ENCODE data around the gene WAPL. TPM values are rescaled to one million over a fixed set of nuclear protein-coding genes. Genes with fewer than 3 reads are reported as not detected.

The WAPL gene
- total and polyA plus RNA-seq, 2 of the 13 experiments (the other 11 are each of a cell fraction or from before 2014, with no cell fraction given), result 13.2 to 43.5 TPM

- no TSS peak for BruUV-seq (replicated peaks)
- Histone ChIP-seq H3K79me2 (ENCODE audit: insufficient read depth, low read length) (peaks cover 4% of the 10 kb centered on the region), H3K9ac (ENCODE audit: insufficient read depth, low read depth, low read length) (peak overlapping the region; percentile 90; the same call in 1 of the 2 replicates), H3K4me3 (replicated peaks in 1 of 3; ENCODE audit: insufficient read depth in 1 of 3, low read depth in 2 of 3, low read length in 3 of 3) (peak overlapping the region in 2 of 3 experiments; percentile 32 to 88; a peak in 3 of 6 replicates), H3K27ac (ENCODE audit: extremely low read length, insufficient read depth, low read length) (no peak overlapping the region), H3K9me3 (ENCODE audit: low read length) (no peaks in the 10 kb centered on the region), H3K4me1 (ENCODE audit: insufficient read depth, low read length) (peaks cover 28% of the 10 kb centered on the region), H4K20me1 (ENCODE audit: insufficient read depth, low read length) (no peaks in the 10 kb centered on the region), H2AFZ (ENCODE audit: low read length) (no peak overlapping the region), H3K27me3 (ENCODE audit: control insufficient read depth in 1 of 2, insufficient read depth in 2 of 2, low read length in 2 of 2) (0 out of 5 replicates have a peak, but pooled peaks cover 0 to 5% of the 10 kb centered on the region in 2 experiments), H3K4me2 (ENCODE audit: low read depth, low read length) (peak overlapping the region; percentile 90), H3K36me3 (replicated peaks in 1 of 2; ENCODE audit: control insufficient read depth in 1 of 2, insufficient read depth in 2 of 2, low read length in 2 of 2) (no peaks in the 10 kb centered on the region)
- CTCF ChIA-PET (ENCODE audit: low intra/inter-chr PET ratio, low total read pairs), result interaction anchor here (2.5 kb wide), 1 partner anchor 185 kb away, joined by 43 read pairs; no protein-coding TSS in a partner anchor
- POLR2A ChIA-PET, result interaction anchor here (0.9 to 4.7 kb wide), 13 partner anchors 8 to 186 kb away, joined by 3 to 79 read pairs (median 6); partner anchors contain the start of gene WAPL
- ATAC-seq (no peak), FAIRE-seq (no peak), DNase-seq (ENCODE audit: low spot score) (no peak)
- intact Hi-C loops (cut with micrococcal nuclease; ENCODE audit: unreplicated experiment), result no loop called here
- WGBS (ENCODE audit: low lambda C conversion rate), result 8% methylated on average over 9 of the region's 9 CpGs
- TF ChIP-seq ZNF552 (CRISPR knock-in tag; IDR thresholded peaks at IDR 0.05; ENCODE audit: borderline replicate concordance) (no peak), MTERF4 (CRISPR knock-in tag; IDR thresholded peaks at IDR 0.05) (0 out of 2 replicates have a peak, but pooled peaks have one; percentile 3)
- in situ Hi-C loops (cut with HindIII; ENCODE audit: extremely low pct_ligation_motif_present, low pct_unique_long_range_greater_than_20kb), result loop anchor here (5.0 kb wide), 1 partner anchor 183 kb away; no protein-coding TSS in a partner anchor
Measured at GRCh38 chr10:86399514-86399878, 122.1 kb downstream of the WAPL start.

- BruUV-seq (replicated peaks), result no TSS peak
- in situ Hi-C loops (cut with HindIII; ENCODE audit: extremely low pct_ligation_motif_present, low pct_unique_long_range_greater_than_20kb), result loop anchor here (5.0 kb wide), 1 partner anchor 185 kb away; no protein-coding TSS in a partner anchor
- intact Hi-C loops (cut with micrococcal nuclease; ENCODE audit: unreplicated experiment), result no loop called here
- TF ChIP-seq ZBTB44 (CRISPR knock-in tag; IDR thresholded peaks at IDR 0.05), result no peak
- no peak for TF ChIP-seq DBP (CRISPR knock-in tag; IDR thresholded peaks at IDR 0.05; ENCODE audit: not compliant biosample characterization)
- no peak for TF ChIP-seq ZNF44 (CRISPR knock-in tag; IDR thresholded peaks at IDR 0.05)
- TF ChIP-seq ZBTB3 (CRISPR knock-in tag; IDR thresholded peaks at IDR 0.05; ENCODE audit: borderline replicate concordance, low read depth), result no peak
- TF ChIP-seq NFIC (IDR thresholded peaks at IDR 0.05; ENCODE audit: low read length), result no peak
- TF ChIP-seq HES4 (CRISPR knock-in tag; IDR thresholded peaks at IDR 0.05; ENCODE audit: borderline replicate concordance), result no peak
- no peak for TF ChIP-seq BCL6 (CRISPR knock-in tag; IDR thresholded peaks at IDR 0.05)
- no peak for TF ChIP-seq SRSF1 (optimal IDR thresholded peaks at IDR 0.05; ENCODE audit: low read depth, low read length)
- TF ChIP-seq ZSCAN31 (CRISPR knock-in tag; IDR thresholded peaks at IDR 0.05; ENCODE audit: low read depth), result no peak
- no peak for TF ChIP-seq CENPBD1 (CRISPR knock-in tag; IDR thresholded peaks at IDR 0.05; ENCODE audit: borderline replicate concordance, low read depth)
- no peak for TF ChIP-seq SUZ12 (IDR thresholded peaks at IDR 0.05; ENCODE audit: low read depth, low read length)
- TF ChIP-seq ZNF619 (CRISPR knock-in tag; IDR thresholded peaks at IDR 0.05), result no peak
- no peak for TF ChIP-seq ZNF451 (CRISPR knock-in tag; IDR thresholded peaks at IDR 0.05)
Measured at GRCh38 chr10:86397120-86397519, 124.5 kb downstream of the WAPL start.

More at GRCh38 chr10:86397120-86397519, 124.5 kb downstream of the WAPL start:
- peaks cover 0 to 16% of the 10 kb centered on the region in 2 experiments; a peak in 2 of 5 replicates for H3K27me3 ChIP-seq (ENCODE audit: control insufficient read depth in 1 of 2, insufficient read depth in 2 of 2, low read length in 2 of 2)
- H3K27ac ChIP-seq (ENCODE audit: extremely low read length, insufficient read depth, low read length), result no peak overlapping the region
- H3K79me2 ChIP-seq (ENCODE audit: insufficient read depth, low read length), result peaks cover 4% of the 10 kb centered on the region
- ChIA-PET POLR2A (no interaction called here), CTCF (ENCODE audit: low intra/inter-chr PET ratio, low total read pairs) (no interaction called here)
- no peak for ATAC-seq
- H3K4me1 ChIP-seq (ENCODE audit: insufficient read depth, low read length), result peaks cover 13% of the 10 kb centered on the region
- WGBS (ENCODE audit: low lambda C conversion rate), result 53% methylated on average over 2 of the region's 7 CpGs
- H2AFZ ChIP-seq (ENCODE audit: low read length), result no peak overlapping the region
- no peaks in the 10 kb centered on the region for H4K20me1 ChIP-seq (ENCODE audit: insufficient read depth, low read length)
- FAIRE-seq, result no peak
- H3K36me3 ChIP-seq (replicated peaks in 1 of 2; ENCODE audit: control insufficient read depth in 1 of 2, insufficient read depth in 2 of 2, low read length in 2 of 2), result no peaks in the 10 kb centered on the region
- H3K4me2 ChIP-seq (ENCODE audit: low read depth, low read length), result no peak overlapping the region
- H3K9me3 ChIP-seq (ENCODE audit: low read length), result no peaks in the 10 kb centered on the region
- DNase-seq (ENCODE audit: low spot score), result no peak
- H3K9ac ChIP-seq (ENCODE audit: insufficient read depth, low read depth, low read length), result no peak overlapping the region
- no peak overlapping the region for H3K4me3 ChIP-seq (replicated peaks in 1 of 3; ENCODE audit: insufficient read depth in 1 of 3, low read depth in 2 of 3, low read length in 3 of 3)
